Gastrocnemius medialis (tissue), 4 donors: Measurements from ENCODE around the gene MACROH2A2.

ENCODE experiments used
- CTCF ChIP-seq, 5 experiments: fragments of 450-650 bp in 3 of 5; fragments of 200-600 bp in 2 of 5; sonication (generic) in 2 of 5; IDR thresholded peaks in 4 of 5; conservative IDR thresholded peaks in 1 of 5; 1 replicate in 4 of 5; 2 replicates in 1 of 5; pipeline ENCODE4 v1.5.1; 2016 to 2019; ENCODE audit warnings: antibody characterized with exemption in 5 of 5, mild to moderate bottlenecking in 3 of 5, moderate library complexity in 3 of 5
- POLR2A ChIP-seq, 2 donors: fragments of 450-650 bp; IDR thresholded peaks; one replicate each; pipeline ENCODE4 v1.6.1; 2017; ENCODE audit warnings: antibody characterized with exemption in 2 of 2, mild to moderate bottlenecking in 2 of 2, moderate library complexity in 2 of 2

- no peak for TF ChIP-seq CTCF (IDR thresholded peaks at IDR 0.05 in 4 of 5, conservative IDR thresholded peaks at IDR 0.05 in 1 of 5)
- TF ChIP-seq POLR2A (IDR thresholded peaks at IDR 0.05) = no peak
Measured at GRCh38 chr10:70117646-70118045, 65.0 kb downstream of the MACROH2A2 start.
